ENCODE results near the gene PMFBP1.
"Not testable (repeated sequence)": the region's sequence is repeated elsewhere in the genome, so short reads cannot be mapped to it uniquely, and the experiment has no call there.

PMFBP1 gene

GRCh38 chr16:72076991-72077706 is 94.8 kb downstream of the PMFBP1 start:
- not testable (repeated sequence) for H3K4me3 ChIP-seq, H3K27ac ChIP-seq

DNA sequence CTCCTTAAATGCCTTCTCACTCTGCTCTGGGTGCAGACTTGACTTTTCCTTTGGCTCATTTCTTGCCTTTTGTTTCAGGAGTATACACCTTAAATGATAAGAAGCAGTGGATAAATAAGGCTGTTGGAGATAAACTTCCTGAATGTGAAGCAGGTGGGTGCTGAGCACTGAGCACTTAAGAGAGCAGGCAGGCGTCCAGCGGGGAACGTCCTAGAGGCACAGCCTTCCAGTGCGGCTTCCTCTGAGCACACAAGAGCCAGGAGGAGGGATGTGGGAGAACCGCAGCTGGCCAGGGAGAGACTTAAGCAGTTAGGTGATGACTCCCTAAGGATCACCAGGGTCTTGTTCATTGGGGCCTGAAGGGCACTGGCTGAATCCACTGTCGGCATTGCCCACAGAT is 96.9 kb downstream of the PMFBP1 start:
- H3K27ac ChIP-seq, H3K4me3 ChIP-seq: not testable (repeated sequence)

DNA sequence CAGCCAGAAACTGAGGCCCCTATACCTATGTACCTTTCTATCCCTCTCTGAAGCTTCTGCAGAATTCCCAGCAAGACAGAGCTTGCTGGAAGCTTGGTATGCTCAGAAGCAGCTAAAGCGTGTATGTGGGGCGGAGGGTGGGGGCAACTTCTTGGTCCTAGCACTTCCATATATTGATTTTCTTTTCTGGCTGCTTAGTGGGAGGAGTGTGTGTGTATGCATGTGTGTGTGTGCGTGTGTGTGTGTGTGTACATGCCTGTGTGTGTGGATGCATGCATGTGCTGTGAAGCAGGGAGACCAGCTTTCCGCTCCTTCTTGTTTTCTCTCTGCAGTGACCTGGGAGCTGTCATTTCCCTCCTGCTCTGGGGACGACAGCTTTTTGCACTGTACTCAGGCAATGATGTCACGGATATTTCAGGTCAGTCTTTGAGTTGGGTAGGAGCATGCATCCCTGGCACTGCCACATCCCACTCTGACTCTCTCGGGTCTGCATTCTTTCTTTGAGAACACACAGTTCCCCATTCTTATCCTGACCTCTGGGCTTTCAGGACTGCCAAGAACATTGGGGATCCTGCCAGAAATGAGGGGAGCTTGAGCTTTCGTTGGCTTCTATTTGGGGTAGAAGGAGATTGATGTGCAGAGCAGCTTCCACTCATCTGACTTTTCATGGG is 98.3 kb downstream of the PMFBP1 start:
- Histone ChIP-seq H3K27ac (no peak overlapping the region), H3K4me3 (no peak overlapping the region)

GRCh38 chr16:72072514-72073342 is 99.2 kb downstream of the PMFBP1 start:
- Histone ChIP-seq H3K27ac (no peak overlapping the region), H3K4me3 (no peak overlapping the region)

All from skin epidermis (tissue), 12 donors.